DMS153 (cell line): ENCODE measurements around the gene SF3B4.
"Not testable (repeated sequence)": the region's sequence is repeated elsewhere in the genome, so short reads cannot be mapped to it uniquely, and the experiment has no call there.

Source experiments
- DNase-seq: peaks from one replicate; lab custom pipeline; 2025; lab: John Stamatoyannopoulos, UW

The SF3B4 gene

DNA sequence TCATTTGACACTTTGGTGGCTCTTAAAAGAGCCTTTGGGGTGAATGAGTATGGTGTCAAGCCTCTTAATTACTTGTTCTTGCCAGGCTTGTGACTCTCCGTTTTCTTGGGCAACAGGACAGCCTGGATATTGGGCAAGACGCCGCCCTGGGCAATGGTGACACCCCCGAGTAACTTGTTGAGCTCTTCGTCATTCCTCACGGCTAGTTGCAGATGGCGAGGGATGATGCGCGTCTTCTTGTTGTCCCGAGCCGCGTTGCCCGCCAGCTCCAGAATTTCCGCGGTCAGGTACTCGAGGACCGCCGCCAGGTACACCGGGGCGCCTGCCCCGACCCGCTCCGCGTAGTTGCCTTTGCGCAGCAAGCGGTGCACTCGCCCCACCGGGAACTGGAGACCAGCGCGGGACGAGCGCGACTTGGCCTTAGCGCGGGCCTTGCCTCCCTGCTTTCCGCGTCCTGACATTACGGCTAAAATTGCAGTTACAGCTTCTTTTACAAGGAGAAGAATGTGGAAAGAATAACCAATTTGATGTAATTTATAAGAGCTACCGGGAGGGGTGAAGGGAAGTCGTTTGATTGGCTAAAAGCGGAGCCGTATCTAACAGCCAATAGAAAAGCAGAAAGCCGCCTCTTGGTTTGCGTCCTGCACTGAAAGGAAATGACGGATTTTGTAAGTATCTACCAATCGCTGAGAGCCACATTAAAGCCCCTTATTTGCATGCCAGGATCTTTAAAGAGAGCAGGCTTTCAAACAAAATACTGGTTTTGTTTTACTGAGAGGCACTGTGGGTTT is 40.0 kb downstream of the SF3B4 start:
- DNase-seq = peak; percentile 100

DNA sequence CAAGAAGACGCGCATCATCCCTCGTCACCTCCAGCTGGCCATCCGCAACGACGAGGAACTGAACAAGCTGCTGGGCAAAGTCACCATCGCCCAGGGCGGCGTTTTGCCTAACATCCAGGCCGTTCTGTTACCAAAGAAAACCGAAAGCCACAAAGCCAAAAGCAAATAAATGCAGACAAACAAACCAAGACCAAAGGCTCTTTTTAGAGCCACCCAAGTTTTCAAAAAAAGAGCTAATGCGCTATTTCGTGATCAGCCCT is 40.5 kb downstream of the SF3B4 start:
- DNase-seq = not testable (repeated sequence)

DNA sequence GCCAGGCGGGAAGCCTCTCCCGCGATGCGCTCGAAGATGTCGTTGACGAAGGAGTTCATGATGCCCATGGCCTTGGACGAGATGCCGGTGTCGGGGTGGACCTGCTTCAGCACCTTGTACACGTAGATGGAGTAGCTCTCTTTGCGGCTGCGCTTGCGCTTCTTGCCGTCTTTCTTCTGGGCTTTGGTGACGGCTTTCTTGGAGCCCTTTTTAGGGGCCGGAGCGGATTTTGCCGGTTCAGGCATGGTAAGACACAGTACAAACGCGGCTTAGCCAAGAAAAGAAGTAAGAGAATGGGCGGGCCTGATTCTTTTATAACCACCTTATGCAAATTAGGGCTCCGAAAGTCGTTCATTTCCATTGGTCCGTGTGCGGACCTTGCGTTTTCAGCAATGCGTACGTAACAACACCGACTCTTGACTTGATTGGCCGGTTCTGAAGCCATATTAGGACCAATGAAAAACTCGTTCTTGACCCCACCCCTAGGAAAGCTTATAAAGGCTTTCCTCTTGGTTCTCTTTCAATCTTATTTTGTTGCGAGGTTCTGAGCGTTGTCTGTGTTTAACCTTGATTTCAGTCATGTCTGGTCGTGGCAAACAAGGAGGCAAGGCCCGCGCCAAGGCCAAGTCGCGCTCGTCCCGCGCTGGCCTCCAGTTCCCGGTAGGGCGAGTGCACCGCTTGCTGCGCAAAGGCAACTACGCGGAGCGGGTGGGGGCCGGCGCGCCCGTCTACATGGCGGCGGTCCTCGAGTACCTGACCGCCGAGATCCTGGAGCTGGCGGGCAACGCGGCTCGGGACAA is 41.0 kb downstream of the SF3B4 start:
- DNase-seq = peak; percentile 100

DNA sequence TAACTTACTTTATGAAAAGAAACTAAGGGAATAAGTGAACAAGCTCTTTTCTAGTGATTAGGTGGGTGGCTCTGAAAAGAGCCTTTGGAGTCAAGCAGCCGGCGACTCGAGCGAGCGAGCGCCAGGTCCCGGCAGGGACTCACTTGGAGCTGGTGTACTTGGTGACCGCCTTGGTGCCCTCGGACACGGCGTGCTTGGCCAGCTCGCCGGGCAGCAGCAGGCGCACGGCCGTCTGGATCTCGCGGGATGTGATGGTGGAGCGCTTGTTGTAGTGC is 41.5 kb downstream of the SF3B4 start:
- not testable (repeated sequence) for DNase-seq

DNA sequence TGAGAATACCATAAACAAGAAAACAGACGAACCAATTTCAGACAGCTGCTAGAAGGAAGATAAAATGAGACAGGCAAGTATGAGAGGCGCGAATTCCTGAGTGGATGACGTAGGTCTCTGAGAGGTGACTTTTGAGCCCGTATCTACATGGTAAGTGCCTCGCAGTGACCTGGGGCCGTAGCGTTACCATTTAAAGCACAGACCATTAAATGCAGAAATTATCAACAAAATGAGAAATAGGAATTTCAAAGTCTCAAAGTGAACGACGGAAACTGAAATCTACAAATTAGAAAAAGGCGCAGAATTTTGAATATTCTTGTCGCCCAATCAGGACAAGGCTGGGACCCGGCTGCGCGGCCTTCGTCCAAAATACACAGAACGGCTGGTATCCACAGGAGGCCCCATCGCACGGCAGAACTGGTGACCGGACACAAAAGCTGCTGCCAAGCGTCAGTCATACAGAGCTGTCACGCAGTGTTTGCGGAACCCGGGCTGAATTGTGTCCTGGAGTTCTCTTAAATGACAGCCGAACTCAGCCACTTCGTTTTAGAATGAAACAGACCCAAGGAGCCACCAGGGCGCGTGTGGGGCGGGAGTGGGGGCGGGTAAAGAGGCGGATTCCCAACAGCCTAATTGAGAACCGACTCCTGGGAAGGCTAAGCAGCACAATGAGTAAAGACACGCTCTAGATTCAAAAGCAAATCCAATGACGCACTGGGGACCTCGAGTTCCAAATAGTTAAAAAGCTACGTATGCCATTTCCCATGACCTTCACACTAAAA is 42.1 kb downstream of the SF3B4 start:
- peak; percentile 90 for DNase-seq

DNA sequence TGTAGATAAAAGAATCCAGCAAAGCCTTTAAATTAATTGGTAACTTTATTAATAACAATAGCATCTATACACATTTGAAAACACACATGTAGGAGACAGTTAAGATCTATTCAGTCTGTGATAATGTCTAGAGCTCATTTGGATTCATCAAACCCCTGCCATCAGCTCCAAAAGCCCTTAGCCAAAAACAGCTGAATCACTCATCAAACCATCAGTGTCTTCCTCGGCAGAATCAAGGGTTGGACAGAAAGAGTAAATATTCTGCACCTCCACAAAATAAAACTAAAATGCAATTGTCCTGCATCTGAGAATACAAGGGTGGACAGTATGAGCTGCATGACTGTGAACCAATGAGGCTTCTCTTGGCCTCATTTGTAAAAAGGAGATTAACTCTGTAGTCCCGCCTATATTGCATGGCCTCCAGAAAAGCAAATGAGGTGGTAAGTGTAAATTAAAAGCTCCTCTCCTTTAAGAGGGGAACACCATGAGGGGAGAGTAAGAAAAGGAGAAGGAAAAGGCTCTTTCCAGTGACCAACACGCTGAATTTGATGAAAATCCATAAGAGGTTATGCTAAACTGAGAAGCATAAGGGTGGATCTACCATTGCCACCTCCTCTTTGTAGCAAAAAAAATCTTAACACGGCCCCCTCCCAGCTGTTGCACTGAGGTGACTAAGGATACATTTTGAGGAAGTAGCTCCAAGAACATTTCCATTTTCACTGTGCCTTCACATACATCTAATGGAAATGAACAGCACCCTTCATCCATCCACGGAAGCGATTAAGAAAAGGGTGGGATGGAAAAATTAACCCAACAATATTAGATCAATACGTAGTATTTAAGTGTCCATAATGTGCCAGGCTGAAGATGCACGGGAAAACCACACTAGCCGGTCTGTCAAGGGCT is 42.9 kb downstream of the SF3B4 start:
- peak; percentile 63 for DNase-seq

DNA sequence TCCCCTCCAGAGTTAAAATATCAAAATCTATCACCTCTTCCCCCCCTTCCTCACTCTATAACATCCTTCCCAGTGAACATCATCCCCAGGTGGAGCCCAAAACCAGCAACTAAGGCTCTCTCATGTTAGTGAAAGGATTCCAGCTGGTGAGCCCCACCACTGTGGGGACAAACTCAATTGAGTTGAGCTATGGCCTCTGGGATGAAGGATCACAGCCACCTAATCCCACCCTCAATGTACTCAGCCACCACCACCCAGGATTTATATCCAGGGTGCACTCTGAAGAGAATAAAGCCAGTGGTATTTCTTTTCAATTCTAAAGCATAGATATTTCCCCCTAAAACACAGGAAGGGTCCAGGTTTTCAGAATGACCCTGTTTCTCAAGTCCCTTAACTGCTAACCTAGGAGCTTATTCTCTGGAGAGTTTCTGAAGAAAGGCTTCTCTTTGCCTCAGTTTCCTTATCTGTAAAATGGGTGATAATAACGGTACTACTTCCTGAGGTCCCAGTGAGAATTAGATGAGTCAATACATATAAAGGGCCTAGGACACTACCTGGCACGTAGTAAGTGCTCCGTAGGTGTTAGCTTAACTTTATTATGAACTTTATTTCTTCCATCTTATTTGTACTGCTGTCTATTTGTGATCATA is 43.9 kb downstream of the SF3B4 start:
- DNase-seq = no peak

DNA sequence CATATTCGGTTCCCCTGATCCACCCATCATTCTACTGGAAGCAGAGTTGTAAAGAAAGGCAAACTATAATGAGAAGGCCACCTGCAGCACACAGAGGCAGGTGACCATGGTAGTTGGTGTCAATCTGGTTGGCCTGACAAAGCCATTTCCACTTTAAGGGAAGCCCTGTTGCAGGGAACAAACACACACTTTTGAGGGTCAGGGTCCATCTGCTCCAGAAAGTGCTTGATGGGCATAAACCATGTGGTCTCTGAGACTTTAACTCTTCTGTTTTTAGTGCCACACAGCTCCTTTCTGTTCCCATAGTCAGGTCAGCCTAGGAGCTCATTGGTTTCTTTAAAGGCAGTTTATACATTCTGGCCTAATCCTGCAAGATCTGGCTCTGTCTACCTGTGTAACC is 45.7 kb downstream of the SF3B4 start:
- DNase-seq = no peak

DNA sequence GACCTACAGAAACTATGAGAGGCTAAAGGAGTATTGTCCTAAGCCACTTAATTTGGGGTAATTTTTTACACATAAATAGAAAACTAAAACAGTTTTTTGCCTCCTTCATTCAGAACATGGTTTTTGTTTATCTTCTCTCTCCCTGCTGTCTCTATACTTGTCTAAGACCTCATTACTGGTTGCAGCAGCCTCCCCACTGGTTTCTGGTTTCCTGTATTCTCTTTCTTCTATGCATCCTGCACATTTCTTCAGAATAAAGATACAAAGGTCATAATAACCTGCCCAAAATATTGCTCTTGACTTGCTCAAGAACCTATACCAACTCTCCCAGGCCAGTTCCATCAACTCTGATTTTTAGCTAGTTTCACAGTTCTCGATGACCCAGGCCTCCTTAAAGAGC is 48.0 kb downstream of the SF3B4 start:
- DNase-seq = no peak

DNA sequence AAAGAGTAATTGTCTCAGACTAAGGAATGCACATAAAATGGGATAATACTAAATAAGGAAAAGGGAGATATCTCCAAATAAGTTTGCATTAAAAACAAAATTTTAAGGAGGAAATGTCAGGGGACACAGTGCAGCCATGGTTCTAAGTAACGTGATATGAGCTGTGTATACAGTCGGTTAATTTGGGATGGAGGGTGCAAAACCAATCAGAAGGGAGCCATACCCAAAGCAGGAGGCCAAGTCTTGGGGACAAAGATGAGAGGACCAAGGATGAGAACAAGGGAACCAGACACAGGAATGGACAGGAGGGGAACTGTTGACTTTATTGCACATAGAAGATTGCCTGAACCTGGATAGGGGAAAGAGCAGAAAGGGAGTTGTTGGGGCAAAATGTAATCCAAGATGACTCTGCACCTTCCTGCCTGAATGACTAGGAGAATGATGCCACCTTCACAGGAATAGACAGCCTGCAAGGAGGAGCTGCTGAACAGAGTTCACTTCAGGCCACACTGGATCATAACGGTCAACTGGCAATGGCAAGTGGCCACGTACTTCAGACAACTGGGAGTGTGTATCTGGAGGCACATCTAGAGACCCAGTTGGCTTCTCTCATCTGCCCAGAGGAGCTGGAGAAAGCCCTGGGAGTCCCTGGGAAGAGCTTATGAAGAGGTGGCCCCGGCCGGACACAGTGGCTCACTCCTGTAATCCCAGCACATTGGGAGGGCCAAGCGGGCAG is 50.2 kb downstream of the SF3B4 start:
- DNase-seq = no peak
